GM04504 (cell line): ENCODE results near the gene KIR2DL1.
"Not testable (repeated sequence)": the region's sequence is repeated elsewhere in the genome, so short reads cannot be mapped to it uniquely, and the experiment has no call there.

ENCODE experiments used
- DNase-seq: peaks from one replicate; pipeline ENCODE4 v3.0.0-alpha.2; 2012; ENCODE audit warnings: low read depth

The KIR2DL1 gene

DNA sequence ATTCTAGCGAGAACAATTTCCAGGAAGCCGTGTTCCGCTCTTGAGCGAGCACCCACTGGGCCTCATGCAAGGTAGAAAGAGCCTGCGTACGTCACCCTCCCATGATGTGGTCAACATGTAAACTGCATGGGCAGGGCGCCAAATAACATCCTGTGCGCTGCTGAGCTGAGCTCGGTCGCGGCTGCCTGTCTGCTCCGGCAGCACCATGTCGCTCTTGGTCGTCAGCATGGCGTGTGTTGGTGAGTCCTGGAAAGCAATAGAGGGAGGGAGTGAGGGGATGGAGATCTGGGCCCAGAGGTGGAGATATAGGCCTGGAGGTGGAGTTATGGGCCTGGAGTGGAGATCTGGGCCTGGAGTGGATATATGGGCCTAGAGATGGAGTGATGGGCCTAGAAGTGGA, at the start of gene KIR2DL1:
Gene KIR2DL1, plus strand, starts transcription at position 148 of the 400 bp plus-strand sequence. Its CDS starts 58 bp downstream, at position 206.
- not testable (repeated sequence) for DNase-seq

DNA sequence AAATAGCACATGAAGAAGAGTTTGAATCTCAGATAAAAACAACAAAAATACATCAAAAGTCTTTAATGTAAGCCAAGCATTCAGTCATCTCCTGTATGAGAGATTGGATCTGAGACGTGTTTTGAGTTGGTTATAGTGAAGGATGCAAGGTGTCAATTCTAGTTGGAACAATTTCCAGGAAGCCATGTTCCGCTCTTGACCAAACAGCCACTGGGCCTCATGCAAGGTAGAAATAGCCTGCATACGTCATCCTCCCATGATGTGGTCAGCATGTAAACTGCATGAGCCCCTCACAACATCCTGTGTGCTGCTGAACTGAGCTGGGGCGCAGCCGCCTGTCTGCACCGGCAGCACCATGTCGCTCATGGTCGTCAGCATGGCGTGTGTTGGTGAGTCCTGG, 45.5 kb upstream of the KIR2DL1 start, which contains the start of gene KIR3DL3:
Gene KIR3DL3, plus strand, starts transcription at position 301 of the 400 bp plus-strand sequence. Its CDS starts 55 bp downstream, at position 356.
- DNase-seq: no peak

DNA sequence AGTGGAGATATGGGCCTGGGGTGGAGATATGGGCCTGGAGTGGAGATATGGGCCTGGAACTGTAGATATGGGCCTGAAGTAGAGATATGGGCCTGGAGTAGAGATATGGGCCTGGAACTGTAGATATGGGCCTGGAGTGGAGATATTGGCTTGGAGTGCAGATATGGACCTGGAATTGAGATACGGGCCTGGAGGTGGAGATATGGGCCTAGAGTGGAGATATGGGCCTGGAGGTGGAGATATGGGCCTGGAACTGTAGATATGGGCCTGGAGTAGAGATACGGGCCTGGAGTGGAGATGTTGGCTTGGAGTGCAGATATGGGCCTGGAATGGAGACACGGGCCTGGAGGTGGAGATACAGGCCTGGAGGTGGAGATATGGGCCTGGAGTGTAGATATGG, 44.9 kb upstream of the KIR2DL1 start:
- no peak for DNase-seq

DNA sequence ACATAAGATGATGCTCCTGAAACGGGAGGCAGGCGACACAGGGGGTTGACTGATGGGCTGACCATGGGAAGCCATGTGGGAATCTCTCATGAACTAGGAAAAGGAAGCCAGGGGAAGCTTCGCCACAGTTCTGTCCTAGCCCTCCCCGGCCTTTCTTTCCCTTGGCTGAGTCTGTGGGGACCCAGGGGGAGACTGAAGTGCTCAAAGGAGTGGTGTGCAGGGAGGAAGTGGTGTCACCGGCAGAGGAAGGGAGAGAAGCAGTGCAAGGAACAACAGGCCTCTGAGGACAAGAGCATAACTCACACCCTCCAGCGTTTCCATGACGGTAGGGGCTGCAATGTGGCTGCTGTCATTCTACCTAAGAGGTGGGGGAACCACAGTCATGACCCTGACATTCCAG, 44.3 kb upstream of the KIR2DL1 start:
- no peak for DNase-seq

DNA sequence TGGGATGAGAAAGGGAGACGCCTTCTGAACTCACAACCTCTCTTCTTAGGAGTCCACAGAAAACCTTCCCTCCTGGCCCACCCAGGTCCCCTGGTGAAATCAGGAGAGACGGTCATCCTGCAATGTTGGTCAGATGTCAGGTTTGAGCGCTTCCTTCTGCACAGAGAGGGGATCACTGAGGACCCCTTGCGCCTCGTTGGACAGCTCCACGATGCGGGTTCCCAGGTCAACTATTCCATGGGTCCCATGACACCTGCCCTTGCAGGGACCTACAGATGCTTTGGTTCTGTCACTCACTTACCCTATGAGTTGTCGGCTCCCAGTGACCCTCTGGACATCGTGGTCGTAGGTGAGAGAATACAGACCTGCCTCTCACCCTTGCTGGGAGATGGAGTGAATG, 42.0 kb upstream of the KIR2DL1 start:
- DNase-seq: no peak

DNA sequence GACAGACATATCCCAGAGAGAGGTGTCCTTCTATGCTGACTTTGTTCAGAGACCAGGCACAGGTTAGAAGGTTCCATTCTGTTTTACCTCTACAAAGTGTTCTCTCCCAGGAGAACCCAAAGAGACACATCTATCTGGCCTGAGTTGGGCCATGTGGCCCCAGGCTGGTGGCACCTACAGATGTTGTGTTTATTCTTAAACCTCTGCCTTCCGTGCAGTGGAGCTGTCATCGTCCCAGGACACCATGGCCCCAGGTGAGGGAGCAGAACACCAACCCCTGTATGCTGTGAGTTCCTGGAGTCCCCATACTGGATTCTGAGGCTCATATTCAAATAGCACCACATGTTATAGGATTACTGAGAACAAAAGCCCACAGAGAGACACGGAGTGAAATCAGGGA, 41.4 kb upstream of the KIR2DL1 start:
- DNase-seq: no peak

DNA sequence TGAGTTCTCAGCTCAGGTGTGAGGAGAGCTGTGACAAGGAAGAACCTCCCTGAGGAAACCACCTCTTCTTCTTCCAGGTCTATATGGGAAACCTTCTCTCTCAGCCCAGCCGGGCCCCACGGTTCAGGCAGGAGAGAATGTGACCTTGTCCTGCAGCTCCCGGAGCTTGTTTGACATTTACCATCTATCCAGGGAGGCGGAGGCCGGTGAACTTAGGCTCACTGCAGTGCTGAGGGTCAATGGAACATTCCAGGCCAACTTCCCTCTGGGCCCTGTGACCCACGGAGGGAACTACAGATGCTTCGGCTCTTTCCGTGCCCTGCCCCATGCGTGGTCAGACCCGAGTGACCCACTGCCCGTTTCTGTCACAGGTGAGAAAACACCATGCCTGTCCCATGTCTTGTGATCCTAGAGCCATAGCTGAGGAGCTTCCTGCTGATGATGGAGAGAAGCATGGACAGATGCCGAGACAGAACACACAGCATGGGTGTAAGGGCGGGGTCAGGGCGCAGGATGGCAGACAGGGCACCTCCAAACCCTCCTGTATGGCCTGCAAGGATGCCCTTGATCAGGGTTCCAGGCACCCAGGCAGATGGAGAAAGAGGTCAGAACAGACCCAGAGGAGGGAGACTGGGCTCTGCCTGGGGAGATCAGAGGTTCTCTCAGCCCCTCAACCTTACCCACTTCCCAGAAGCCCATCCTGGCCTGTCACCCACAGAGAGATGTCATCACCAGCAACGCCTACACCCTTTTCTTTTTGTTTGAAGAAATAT, 40.0 kb upstream of the KIR2DL1 start:
- no peak for DNase-seq

DNA sequence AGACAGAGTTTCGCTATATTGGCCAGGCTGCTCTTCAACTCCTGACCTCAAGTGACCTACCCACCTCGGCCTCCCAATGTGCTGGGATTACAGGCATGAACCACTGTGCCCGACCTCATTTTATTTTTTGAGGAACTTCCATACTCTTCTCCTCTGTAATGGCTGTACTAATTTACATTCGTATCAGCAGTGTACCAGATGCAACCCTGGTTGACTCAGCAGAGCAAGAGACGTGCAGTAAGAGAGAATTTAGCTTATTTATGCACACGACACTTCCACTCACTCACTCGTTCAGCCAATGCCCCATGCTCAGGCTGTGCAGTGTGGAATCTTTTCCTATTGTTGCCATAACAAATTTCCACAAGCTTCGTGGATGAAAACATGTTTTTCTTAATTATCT, 38.4 kb upstream of the KIR2DL1 start:
- DNase-seq: no peak

DNA sequence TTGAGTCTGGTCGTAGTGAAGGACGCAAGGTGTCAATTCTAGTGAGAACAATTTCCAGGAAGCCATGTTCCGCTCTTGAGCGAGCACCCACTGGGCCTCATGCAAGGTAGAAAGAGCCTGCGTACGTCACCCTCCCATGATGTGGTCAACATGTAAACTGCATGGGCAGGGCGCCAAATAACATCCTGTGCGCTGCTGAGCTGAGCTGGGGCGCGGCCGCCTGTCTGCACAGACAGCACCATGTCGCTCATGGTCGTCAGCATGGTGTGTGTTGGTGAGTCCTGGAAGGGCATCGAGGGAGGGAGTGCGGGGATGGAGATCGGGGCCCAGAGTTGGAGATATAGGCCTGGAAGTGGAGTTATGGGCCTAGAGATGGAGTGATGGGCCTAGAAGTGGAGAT, 31.3 kb upstream of the KIR2DL1 start, which contains the start of gene KIR2DL3:
Gene KIR2DL3, plus strand, starts transcription at position 208 of the 400 bp plus-strand sequence. Its CDS starts 33 bp downstream, at position 241.
- DNase-seq: not testable (repeated sequence)

DNA sequence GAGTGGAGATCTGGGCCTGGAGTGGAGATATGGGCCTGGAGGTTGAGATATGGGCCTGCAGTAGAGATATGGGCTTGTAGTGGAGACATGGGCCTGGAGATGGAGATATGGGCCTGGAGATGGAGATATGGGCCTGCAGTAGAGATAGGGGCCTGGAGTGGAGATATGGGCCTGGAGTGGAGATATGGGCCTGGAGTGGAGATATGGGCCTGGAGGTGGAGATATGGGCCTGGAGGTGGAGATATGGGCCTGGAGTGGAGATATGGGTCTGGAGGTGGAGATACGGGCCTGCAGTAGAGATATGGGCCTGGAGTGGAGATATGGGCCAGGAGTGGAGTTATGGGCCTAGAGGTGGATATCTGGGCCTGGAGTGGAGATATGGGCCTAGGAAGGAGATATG, 30.9 kb upstream of the KIR2DL1 start:
- no peak for DNase-seq

DNA sequence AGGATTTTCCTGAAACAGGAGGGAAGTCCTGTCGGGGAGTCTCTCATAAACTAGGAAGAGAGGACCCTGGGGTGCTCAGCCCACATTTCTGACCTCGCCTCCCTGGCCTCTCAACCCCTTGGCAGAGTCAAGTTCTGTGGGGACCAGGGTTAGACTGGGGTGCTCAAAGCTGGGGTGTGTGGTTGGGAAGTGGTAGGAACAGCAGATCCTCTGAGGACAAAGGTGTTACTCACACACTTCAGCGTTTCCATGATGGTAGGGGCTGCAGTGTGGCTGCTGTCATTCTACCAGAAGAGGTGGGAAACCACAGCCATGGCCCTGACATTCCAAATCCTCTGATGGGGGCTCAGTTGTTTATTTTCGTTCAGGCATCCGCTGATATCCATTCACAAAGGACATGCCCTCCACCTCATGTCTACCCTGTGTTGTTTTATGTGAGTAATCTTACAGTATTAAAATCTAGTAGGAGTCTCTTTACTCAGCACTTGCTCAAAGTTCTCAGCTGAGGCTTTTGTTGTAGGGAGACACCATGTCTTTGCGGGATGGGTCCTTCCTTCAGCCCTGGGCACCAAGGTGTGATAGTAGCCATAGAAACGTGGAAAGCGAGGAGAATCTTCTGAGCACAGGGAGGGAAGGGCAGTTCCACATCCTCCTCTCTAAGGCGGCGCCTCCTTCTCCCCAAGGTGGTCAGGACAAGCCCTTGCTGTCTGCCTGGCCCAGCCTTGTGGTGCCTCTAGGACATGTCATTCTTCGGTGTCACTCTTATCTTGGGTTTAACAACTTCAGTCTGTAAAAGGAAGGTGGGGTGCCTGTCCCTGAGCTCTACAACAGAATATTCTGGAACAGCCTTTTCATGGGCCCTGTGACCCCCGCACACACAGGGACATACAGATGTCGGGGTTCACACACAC, 29.8 kb upstream of the KIR2DL1 start:
- no peak for DNase-seq

DNA sequence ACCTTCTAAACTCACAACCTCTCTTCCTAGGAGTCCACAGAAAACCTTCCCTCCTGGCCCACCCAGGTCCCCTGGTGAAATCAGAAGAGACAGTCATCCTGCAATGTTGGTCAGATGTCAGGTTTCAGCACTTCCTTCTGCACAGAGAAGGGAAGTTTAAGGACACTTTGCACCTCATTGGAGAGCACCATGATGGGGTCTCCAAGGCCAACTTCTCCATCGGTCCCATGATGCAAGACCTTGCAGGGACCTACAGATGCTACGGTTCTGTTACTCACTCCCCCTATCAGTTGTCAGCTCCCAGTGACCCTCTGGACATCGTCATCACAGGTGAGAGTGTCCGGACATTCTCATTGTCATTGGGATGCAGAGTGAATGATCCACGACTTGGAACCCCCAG, 27.6 kb upstream of the KIR2DL1 start:
- not testable (repeated sequence) for DNase-seq

DNA sequence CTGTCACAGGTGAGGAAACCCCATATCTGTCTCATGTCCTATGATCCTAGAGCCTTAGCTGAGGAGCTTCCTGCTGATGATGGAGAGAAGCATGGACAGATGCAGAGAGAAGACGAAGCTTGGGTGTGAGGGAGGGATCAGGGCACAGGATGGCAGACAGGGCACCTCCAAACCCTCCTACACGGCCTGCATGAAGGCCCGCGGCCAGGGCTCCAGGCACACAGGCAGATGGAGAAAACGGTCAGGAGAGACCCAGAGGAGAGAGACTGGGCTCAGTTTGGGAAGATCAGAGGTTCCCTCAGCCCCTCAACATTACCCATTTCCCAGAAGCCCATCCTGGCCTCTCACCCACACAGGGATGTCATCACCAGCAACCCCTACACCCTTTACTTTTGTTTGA, 25.5 kb upstream of the KIR2DL1 start:
- DNase-seq: not testable (repeated sequence)

DNA sequence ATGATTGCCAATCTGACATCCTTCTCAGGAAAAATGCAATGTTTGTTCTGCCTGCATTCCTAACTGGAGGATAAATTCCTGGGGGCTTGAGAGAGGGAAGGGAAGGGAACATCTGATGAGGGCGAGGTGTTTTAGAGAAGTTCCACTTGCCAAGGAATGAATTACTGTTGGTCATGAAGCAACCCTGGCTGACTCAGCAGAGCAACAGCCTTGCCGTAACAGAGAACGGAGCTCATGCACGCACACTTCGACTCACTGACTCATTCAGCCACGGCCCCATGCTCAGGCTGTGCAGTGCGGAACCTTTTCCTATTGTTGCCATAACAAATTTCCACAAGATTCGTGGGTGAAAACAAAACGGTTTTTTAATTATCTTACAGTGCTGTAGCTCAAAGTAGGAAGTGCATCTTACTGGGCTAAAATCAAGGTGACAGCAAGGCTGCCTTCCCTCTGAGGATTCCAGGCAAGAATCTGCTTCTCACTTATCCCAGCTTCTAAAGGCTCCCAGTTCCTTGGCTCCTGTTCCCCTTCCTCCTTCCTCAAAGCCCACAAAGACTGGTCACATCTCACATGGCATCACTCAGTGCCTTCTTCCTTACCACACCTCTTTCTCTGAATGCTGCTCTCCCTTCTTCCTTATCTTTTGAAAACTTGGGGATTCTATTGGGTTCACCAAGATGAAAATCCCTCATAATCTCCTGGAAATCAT, 21.8 kb upstream of the KIR2DL1 start:
- not testable (repeated sequence) for DNase-seq

DNA sequence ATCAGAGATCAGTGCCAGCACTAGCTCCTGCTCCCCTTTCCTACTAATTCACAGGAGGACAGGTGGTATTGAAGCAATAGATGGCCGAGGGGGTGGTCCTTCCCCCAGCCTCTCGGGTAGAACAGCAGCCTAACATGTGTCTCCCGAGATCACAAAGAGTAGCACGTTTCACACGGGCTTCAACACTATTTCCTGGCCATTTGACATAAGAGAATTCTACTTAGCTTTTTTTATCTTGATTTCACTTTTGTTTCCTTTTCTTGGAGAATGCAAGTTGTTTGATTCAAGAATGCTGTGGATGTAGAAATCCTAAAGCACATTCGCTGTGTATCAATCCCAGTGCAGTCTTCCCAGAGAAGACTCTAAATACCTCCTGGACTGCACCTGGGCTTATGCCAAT, 19.3 kb upstream of the KIR2DL1 start:
- not testable (repeated sequence) for DNase-seq

DNA sequence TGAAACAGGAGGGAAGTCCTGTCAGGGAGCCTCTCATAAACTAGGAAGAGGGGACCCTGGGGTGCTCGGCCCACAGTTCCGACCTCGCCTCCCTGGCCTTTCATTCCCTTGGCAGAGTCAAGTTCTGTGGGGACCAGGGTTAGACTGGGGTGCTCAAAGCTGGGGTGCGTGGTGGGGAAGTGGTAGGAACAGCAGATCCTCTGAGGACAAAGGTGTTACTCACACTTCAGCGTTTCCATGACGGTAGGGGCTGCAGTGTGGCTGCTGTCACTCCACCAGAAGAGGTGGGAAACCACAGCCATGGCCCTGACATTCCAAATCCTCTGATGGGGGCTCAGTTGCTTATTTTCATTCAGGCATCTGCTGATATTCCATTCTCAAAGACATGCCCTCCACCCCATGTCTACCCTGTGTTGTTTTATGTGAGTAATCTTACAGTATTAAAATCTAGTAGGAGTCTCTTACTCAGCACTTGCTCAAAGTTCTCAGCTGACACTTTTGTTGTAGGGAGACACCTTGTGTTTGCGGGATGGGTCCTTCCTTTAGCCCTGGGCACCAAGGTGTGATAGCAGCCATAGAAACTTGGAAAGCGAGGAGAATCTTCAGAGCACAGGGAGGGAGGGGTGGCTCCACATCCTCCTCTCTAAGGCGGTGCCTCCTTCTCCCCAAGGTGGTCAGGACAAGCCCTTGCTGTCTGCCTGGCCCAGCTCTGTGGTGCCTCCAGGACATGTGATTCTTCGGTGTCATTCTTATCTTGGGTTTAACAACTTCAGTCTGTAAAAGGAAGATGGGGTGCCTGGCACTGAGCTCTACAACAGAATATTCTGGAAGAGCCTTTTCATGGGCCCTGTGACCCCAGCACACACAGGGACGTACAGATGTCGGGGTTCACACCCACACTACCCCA, 13.1 kb upstream of the KIR2DL1 start:
- not testable (repeated sequence) for DNase-seq

DNA sequence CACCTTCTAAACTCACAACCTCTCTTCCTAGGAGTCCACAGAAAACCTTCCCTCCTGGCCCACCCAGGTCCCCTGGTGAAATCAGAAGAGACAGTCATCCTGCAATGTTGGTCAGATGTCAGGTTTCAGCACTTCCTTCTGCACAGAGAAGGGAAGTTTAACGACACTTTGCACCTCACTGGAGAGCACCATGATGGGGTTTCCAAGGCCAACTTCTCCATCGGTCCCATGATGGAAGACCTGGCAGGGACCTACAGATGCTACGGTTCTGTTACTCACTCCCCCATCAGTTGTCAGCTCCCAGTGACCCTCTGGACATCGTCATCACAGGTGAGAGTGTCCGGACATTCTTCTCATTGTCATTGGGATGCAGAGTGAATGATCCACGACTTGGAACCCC, 11.0 kb upstream of the KIR2DL1 start:
- not testable (repeated sequence) for DNase-seq

DNA sequence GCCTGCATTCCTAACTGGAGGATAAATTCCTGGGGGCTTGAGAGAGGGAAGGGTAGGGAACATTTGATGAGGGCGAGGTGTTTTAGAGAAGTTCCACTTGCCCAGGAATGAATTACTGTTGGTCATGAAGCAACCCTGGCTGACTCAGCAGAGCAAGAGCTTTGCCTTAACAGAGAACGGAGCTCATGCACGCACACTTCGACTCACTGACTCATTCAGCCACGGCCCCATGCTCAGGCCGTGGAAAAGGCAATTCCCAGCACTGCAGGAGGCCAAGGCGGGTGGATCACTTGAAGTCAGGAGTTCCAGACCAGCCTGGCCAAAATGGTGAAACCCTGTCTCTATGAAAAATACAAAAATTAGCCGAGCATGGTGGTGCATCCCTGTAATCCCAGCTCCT, 5.4 kb upstream of the KIR2DL1 start:
- DNase-seq: not testable (repeated sequence)

DNA sequence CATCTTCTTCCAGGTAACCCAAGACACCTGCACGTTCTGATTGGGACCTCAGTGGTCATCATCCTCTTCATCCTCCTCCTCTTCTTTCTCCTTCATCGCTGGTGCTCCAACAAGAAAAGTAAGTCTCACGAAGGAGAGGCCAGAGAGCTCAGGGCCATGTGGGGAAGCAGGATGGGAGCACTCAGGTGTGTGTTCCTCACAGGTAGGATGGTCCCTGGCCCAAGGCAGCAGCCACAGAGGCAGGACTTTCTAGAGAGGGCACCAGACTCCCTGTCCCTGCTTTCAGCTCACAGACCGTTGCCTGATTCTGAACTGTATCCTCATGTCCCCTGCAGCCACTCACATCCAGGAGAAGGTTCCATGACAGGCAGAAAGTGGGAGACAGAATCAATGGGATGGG, 3.1 kb upstream of the KIR2DL1 start:
- not testable (repeated sequence) for DNase-seq

DNA sequence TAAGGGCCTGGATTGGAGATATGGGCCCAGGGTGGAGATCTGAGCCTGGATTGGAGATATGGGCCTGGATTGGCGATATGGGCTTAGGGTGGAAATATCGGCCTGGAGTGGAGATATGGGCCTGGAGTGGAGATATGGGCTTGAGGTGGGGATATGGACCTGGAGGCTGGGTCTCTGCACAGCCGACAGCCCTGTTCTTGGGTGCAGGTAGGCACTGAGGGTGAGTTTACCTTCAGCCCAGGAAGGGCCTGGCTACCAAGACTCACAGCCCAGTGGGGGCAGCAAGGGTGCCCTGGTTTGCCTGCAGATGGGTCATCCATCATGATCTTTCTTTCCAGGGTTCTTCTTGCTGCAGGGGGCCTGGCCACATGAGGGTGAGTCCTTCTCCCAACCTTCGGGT, 918 bp downstream of the KIR2DL1 start:
- DNase-seq: not testable (repeated sequence)
